Mesothelial cell of epicardium (in vitro differentiated cells): Measurements from ENCODE around the gene SLC35C1. TPM values are rescaled to one million over a fixed set of nuclear protein-coding genes. Genes with fewer than 3 reads are reported as not detected.

ENCODE experiments used
- DNase-seq, 2 experiments: peaks; one replicate each; pipeline ENCODE4 v3.0.0; 2021; ENCODE audit warnings: low spot score in 2 of 2; ENCODE audit not compliant: unreplicated experiment in 2 of 2
- H3K27ac Mint-ChIP-seq: 2 replicates; pipeline ENCODE4 v1.8.0; 2021; ENCODE audit warnings: mixed read lengths
- H3K27me3 Mint-ChIP-seq: 2 replicates; pipeline ENCODE4 v1.8.0; 2021; ENCODE audit warnings: low read depth, mixed read lengths
- H3K36me3 Mint-ChIP-seq: 2 replicates; pipeline ENCODE4 v1.8.0; 2021; ENCODE audit warnings: mixed read lengths
- H3K4me1 Mint-ChIP-seq: 2 replicates; pipeline ENCODE4 v1.8.0; 2021; ENCODE audit warnings: mixed read lengths
- H3K4me3 Mint-ChIP-seq: 2 replicates; pipeline ENCODE4 v1.8.0; 2021; ENCODE audit warnings: mild to moderate bottlenecking, moderate library complexity, mixed read lengths
- H3K9me3 Mint-ChIP-seq: 2 replicates; pipeline ENCODE4 v1.8.0; 2021; ENCODE audit warnings: mixed read lengths
- total RNA-seq: library from RNA; stranded (reverse); gene quantifications from 3 replicates; pipeline ENCODE4 v1.2.1, GENCODE V29; 2021
- TF ChIP-seq, protein P1 (sequence below): fragments of 200-600 bp; sonication (generic); IDR thresholded peaks from one replicate; pipeline ENCODE4 v1.5.0; 2021; ENCODE audit warnings: antibody characterized with exemption; ENCODE audit not compliant: unreplicated experiment

The SLC35C1 gene
- total RNA-seq, 1 donor from 2014 or later: 14.5 TPM

- no peaks in the 10 kb centered on the region for H3K9me3 Mint-ChIP-seq
- H3K4me1 Mint-ChIP-seq: peaks cover 14% of the 10 kb centered on the region
- no peak overlapping the region for H3K4me3 Mint-ChIP-seq
- H3K27me3 Mint-ChIP-seq: no peaks in the 10 kb centered on the region
- TF ChIP-seq, protein P1, sequence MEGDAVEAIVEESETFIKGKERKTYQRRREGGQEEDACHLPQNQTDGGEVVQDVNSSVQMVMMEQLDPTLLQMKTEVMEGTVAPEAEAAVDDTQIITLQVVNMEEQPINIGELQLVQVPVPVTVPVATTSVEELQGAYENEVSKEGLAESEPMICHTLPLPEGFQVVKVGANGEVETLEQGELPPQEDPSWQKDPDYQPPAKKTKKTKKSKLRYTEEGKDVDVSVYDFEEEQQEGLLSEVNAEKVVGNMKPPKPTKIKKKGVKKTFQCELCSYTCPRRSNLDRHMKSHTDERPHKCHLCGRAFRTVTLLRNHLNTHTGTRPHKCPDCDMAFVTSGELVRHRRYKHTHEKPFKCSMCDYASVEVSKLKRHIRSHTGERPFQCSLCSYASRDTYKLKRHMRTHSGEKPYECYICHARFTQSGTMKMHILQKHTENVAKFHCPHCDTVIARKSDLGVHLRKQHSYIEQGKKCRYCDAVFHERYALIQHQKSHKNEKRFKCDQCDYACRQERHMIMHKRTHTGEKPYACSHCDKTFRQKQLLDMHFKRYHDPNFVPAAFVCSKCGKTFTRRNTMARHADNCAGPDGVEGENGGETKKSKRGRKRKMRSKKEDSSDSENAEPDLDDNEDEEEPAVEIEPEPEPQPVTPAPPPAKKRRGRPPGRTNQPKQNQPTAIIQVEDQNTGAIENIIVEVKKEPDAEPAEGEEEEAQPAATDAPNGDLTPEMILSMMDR: no peak
- no peak overlapping the region for H3K27ac Mint-ChIP-seq
- H3K36me3 Mint-ChIP-seq: peaks cover 3% of the 10 kb centered on the region
- no peak for DNase-seq
Observed at GRCh38 chr11:45852018-45852711, 47.2 kb downstream of the SLC35C1 start.

GRCh38 chr11:45852712-45853101, 47.8 kb downstream of the SLC35C1 start:
- Mint-ChIP-seq H3K27ac (no peak overlapping the region), H3K4me3 (no peak overlapping the region), H3K4me1 (peaks cover 14% of the 10 kb centered on the region), H3K27me3 (no peaks in the 10 kb centered on the region), H3K9me3 (no peaks in the 10 kb centered on the region), H3K36me3 (peaks cover 7% of the 10 kb centered on the region)
- TF ChIP-seq, protein P1: no peak
- no peak for DNase-seq

DNA sequence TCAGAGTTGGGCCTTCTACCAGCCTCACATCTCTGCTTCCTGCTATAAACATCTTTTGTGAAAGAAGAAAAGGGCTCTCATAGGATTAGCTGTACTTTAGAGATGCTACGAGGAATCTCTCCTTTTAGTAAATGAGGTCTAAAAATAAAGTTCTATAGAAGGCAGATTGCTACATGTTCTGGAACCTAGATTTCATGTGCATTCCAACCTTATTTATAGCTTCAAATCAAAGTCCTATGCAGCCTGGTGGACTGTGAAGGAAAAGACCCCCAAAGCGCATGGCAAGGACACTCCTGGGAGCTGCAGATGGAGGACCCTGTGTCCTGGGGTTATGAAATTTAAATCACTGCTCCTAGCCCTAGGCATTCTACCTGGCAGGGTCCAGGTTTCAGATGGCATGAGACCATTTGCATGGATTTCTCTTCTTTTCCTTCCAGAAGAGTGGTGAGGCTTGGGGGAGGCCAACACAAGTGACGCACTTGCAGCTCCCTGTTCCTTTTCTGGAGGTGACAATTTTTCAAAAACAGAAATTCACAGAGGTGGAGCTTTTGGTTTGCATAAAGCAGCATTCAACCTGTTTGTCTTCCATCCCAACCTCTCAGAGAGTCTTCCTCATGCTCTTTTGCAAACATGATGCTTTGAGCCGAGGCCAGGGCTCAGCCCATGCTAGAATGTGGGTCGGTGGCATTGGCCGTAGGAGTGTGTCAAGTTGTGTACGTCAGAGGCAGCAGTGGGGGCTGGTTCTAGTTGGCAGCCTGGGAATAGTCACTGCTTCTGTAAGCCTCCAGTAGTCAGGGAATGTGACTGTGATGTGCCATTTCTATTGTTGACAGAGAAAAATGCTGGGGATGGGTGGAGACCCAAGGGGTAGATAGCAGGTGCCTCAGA, 48.6 kb downstream of the SLC35C1 start:
- H3K4me3 Mint-ChIP-seq: no peak overlapping the region
- no peak overlapping the region for H3K27ac Mint-ChIP-seq
- H3K9me3 Mint-ChIP-seq: no peaks in the 10 kb centered on the region
- no peaks in the 10 kb centered on the region for H3K27me3 Mint-ChIP-seq
- TF ChIP-seq, protein P1: no peak
- no peak for DNase-seq
- H3K4me1 Mint-ChIP-seq: peaks cover 8% of the 10 kb centered on the region
- peaks cover 7% of the 10 kb centered on the region for H3K36me3 Mint-ChIP-seq

GRCh38 chr11:45855308-45855707, 50.4 kb downstream of the SLC35C1 start:
- Mint-ChIP-seq H3K4me1 (peaks cover 4% of the 10 kb centered on the region), H3K4me3 (no peak overlapping the region), H3K36me3 (peaks cover 9% of the 10 kb centered on the region), H3K9me3 (no peaks in the 10 kb centered on the region), H3K27ac (no peak overlapping the region), H3K27me3 (no peaks in the 10 kb centered on the region)
- no peak for DNase-seq
- TF ChIP-seq, protein P1: no peak

DNA sequence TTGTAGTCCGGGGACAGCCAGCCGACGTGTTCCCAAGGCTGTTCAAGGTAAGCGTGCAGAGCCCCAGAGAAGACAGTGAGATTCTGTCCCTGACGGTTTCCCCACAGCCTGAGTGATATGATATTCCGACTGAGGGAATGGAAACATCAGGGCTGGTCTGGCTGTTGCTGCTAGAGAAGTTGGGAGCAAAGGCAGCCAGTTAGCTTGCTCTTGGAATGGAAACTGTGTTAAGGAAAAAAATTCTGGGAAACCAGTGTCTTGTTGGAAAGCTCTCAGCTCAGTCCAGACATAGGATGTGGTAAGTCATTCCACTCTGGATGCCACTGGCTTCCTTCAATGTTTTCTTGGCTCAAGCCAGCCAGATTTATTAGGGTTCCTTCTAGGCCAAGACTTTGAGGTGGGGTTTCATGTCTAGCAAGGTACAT, 51.1 kb downstream of the SLC35C1 start:
- peaks cover 4% of the 10 kb centered on the region for H3K4me1 Mint-ChIP-seq
- peaks cover 9% of the 10 kb centered on the region for H3K36me3 Mint-ChIP-seq
- H3K9me3 Mint-ChIP-seq: no peaks in the 10 kb centered on the region
- no peak for DNase-seq
- no peak overlapping the region for H3K27ac Mint-ChIP-seq
- no peak overlapping the region for H3K4me3 Mint-ChIP-seq
- no peaks in the 10 kb centered on the region for H3K27me3 Mint-ChIP-seq
- TF ChIP-seq, protein P1: no peak
